CD4-positive, CD25-positive, alpha-beta regulatory T cell (primary cell): Measurements from ENCODE around the gene KLRF2. TPM values are rescaled to one million over a fixed set of nuclear protein-coding genes. Genes with fewer than 3 reads are reported as not detected.

Experiments used
- ATAC-seq, 2 donors: fragments of 150-1000 bp; cut with Tn5 transposase; one replicate each; pipeline ENCODE4 v1.10.0; 2021; ENCODE audit warnings: low read depth in 2 of 2, moderate number of reproducible peaks in 2 of 2, moderate library complexity in 1 of 2
- DNase-seq, 3 donors: peaks; one replicate each; pipeline versions ENCODE4 v3.0.0 to v3.0.0-alpha.2; 2012 to 2022; ENCODE audit warnings: mixed read lengths in 1 of 3
- H3K27ac ChIP-seq: one replicate; pipeline ENCODE4 v1.7.0; 2013; ENCODE audit warnings: mild to moderate bottlenecking, low read length; ENCODE audit not compliant: insufficient read depth, poor library complexity, severe bottlenecking
- H3K27me3 ChIP-seq: one replicate; pipeline ENCODE4 v1.7.0; 2013; ENCODE audit warnings: low read length; ENCODE audit not compliant: control insufficient read depth, insufficient read depth
- H3K36me3 ChIP-seq: one replicate; pipeline ENCODE4 v1.7.0; 2013; ENCODE audit warnings: mild to moderate bottlenecking, low read length, moderate library complexity; ENCODE audit not compliant: control insufficient read depth, insufficient read depth
- H3K4me1 ChIP-seq: 2 replicates; pipeline ENCODE4 v1.7.0; 2013; ENCODE audit warnings: mild to moderate bottlenecking, low read length; ENCODE audit not compliant: insufficient read depth, control insufficient read depth, poor library complexity, severe bottlenecking
- H3K4me3 ChIP-seq: one replicate; pipeline ENCODE4 v1.7.0; 2013; ENCODE audit warnings: low read depth, mild to moderate bottlenecking, low read length, moderate library complexity
- H3K9me3 ChIP-seq, 2 experiments: 1 replicate in 1 of 2; 2 replicates in 1 of 2; pipeline ENCODE4 v1.7.0; 2013; ENCODE audit warnings: low read length in 2 of 2, mild to moderate bottlenecking in 1 of 2, moderate library complexity in 1 of 2; ENCODE audit not compliant: control insufficient read depth in 2 of 2
- H3K27ac Mint-ChIP-seq, 3 donors: one replicate each; pipeline ENCODE4 v1.8.0; 2020 to 2022; ENCODE audit warnings: mild to moderate bottlenecking in 3 of 3, mixed read lengths in 3 of 3, moderate library complexity in 2 of 3
- H3K27me3 Mint-ChIP-seq: one replicate; pipeline ENCODE4 v1.8.0; 2022; ENCODE audit warnings: mild to moderate bottlenecking, mixed read lengths
- H3K36me3 Mint-ChIP-seq: one replicate; pipeline ENCODE4 v1.8.0; 2020; ENCODE audit warnings: mixed read lengths
- H3K4me1 Mint-ChIP-seq, 4 donors: one replicate each; pipeline ENCODE4 v1.8.0; 2020 to 2022; ENCODE audit warnings: mixed read lengths in 4 of 4, mild to moderate bottlenecking in 1 of 4
- H3K4me3 Mint-ChIP-seq, 4 donors: one replicate each; pipeline ENCODE4 v1.8.0; 2020 to 2022; ENCODE audit warnings: mild to moderate bottlenecking in 4 of 4, mixed read lengths in 4 of 4, moderate library complexity in 3 of 4
- H3K9me3 Mint-ChIP-seq, 7 donors: one replicate each; pipeline ENCODE4 v1.8.0; 2020 to 2022; ENCODE audit warnings: mixed read lengths in 7 of 7, mild to moderate bottlenecking in 3 of 7, moderate library complexity in 2 of 7
- polyA plus RNA-seq, 4 donors: library from polyadenylated mRNA; unstranded; fragments of 300-500 nt; fragmentation: Illumina TruSeq; gene quantifications; one replicate each; pipeline ENCODE4 v1.2.3, GENCODE V29; 2021
- total RNA-seq: library from RNA; stranded (reverse); gene quantifications from one replicate; pipeline ENCODE4 v1.2.3, GENCODE V29; 2022

Gene KLRF2
- total and polyA plus RNA-seq, 5 donors from 2014 or later, result not detected

DNA sequence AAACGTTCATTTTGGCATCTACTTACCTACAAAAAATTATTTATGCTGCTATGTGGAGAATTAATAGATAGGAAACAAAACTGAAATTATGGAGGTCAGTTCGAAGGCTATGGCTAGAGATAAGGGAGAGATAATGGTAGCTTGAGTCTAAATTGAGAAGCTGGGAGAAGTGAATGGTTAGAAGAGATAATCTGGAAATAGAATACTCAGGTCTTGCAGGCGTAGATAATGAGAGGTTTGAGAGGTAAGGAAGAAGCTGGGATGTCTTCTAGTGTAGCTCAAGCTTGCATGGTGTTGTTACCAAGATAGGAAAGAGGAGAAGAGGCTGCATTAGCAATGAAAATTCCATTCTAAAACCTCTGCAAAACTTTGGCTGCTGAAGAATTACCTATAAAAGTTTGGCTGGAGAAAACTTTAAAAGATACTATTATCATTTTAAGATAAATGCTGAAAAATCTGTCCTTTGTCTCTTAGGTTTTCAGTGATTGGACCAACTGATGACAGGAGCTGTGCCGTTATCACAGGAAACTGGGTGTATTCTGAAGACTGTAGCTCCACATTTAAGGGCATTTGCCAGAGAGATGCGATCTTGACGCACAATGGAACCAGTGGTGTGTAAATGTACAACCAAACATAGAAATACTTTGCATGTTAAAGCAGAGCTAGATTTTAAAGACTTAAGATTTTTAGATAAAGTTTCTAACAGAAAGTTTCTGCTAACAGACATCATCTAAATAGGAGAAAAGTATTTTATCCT lies 14.1 kb downstream of the KLRF2 start:
- peaks cover 36% of the 10 kb centered on the region for H3K27me3 Mint-ChIP-seq
- H3K27me3 ChIP-seq, result peaks cover 16% of the 10 kb centered on the region
- H3K4me1 ChIP-seq, result no peaks in the 10 kb centered on the region

DNA sequence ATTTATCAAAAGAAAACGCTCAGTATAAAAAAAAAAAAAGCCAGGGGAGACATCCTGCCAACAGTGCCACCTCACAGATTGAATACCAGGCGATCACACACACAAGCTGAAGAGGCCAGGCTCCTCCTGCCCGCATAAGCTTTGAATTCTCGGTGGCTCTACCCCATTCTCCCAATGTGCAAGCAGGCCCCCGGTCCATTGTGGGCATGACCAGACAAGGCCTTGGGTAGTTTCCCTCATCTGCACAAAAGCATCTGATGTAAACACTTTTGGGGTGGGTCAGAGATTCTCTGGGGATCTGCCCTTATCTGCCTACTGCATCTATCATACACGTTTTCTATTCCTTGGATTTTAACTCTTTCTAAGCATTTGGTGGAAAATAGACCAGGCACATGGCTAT lies 16.2 kb downstream of the KLRF2 start:
- no peaks in the 10 kb centered on the region for H3K4me1 ChIP-seq
- H3K36me3 Mint-ChIP-seq, result peaks cover 7% of the 10 kb centered on the region
- peaks cover 0 to 3% (median 1%) of the 10 kb centered on the region in 4 donors for H3K4me1 Mint-ChIP-seq
- ATAC-seq (no peak), DNase-seq (no peak)
- H3K27ac ChIP-seq, result no peak overlapping the region
- no peak overlapping the region for H3K4me3 Mint-ChIP-seq
- peaks cover 0 to 5% (median 2%) of the 10 kb centered on the region in 7 donors for H3K9me3 Mint-ChIP-seq
- peaks cover 19% of the 10 kb centered on the region for H3K27me3 ChIP-seq
- no peaks in the 10 kb centered on the region for H3K36me3 ChIP-seq
- peaks cover 38% of the 10 kb centered on the region for H3K27me3 Mint-ChIP-seq
- peaks cover 3 to 8% of the 10 kb centered on the region in 2 experiments for H3K9me3 ChIP-seq
- H3K27ac Mint-ChIP-seq, result no peak overlapping the region
- no peak overlapping the region for H3K4me3 ChIP-seq

More for the DNA sequence above, 14.1 kb downstream of the KLRF2 start:
- peaks cover 0 to 2% (median 0%) of the 10 kb centered on the region in 7 donors for H3K9me3 Mint-ChIP-seq
- H3K36me3 ChIP-seq, result no peaks in the 10 kb centered on the region
- H3K4me3 ChIP-seq, result no peak overlapping the region
- DNase-seq (no peak), ATAC-seq (no peak)
- peaks cover 0 to 3% (median 1%) of the 10 kb centered on the region in 4 donors for H3K4me1 Mint-ChIP-seq
- H3K36me3 Mint-ChIP-seq, result peaks cover 3% of the 10 kb centered on the region
- H3K4me3 Mint-ChIP-seq, result no peak overlapping the region
- H3K9me3 ChIP-seq, result no peaks in the 10 kb centered on the region
- no peak overlapping the region for H3K27ac Mint-ChIP-seq
- H3K27ac ChIP-seq, result no peak overlapping the region

DNA sequence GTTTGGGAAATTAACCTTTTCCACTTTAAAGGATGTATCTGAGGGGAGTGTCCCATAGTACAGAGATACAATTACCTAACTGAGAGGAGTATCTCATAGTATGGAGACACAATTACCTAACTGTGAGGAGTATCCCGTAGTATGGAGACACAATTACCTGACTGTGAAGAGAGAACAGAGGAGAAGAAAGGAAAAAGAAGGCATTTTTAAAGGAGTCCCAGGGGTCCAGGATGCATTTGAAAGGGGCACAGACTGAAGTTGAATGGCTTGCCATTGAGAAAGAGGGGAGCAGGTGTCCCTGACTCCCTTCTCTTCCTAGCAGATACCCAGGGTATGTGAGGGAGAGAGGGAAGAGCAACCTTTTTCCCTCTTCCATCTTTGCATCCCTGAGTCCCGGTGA lies 17.9 kb downstream of the KLRF2 start:
- H3K9me3 ChIP-seq, result peaks cover 10 to 16% of the 10 kb centered on the region in 2 experiments
- H3K4me3 ChIP-seq, result no peak overlapping the region
- peaks cover 7% of the 10 kb centered on the region for H3K36me3 Mint-ChIP-seq
- ATAC-seq (no peak), DNase-seq (no peak)
- no peak overlapping the region for H3K27ac ChIP-seq
- no peaks in the 10 kb centered on the region for H3K36me3 ChIP-seq
- peaks cover 35% of the 10 kb centered on the region for H3K27me3 Mint-ChIP-seq
- no peaks in the 10 kb centered on the region for H3K4me1 ChIP-seq
- H3K4me3 Mint-ChIP-seq, result no peak overlapping the region
- no peaks in the 10 kb centered on the region for H3K4me1 Mint-ChIP-seq
- H3K27ac Mint-ChIP-seq, result no peak overlapping the region
- peaks cover 0 to 16% (median 10%) of the 10 kb centered on the region in 7 donors for H3K9me3 Mint-ChIP-seq
- H3K27me3 ChIP-seq, result peaks cover 17% of the 10 kb centered on the region

DNA sequence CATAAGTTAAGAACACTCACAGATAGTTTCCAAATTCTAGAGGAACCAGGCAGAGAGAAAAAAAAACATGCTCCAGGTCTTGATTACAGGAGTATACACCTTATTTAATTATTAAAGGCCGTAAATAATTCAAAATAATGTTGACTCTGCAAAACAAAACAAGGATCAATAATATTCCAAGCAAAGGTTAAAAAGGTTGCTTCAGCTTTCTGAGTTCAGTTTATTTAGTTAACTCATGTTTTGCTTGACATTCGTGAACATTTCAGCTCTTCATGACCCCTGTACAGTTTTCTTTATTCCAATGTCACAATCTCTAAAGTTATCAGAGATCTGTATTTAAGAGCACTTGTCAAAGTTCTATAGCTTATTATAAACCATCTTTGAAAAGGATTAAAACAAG lies 19.6 kb downstream of the KLRF2 start:
- H3K27ac Mint-ChIP-seq, result no peak overlapping the region
- peaks cover 12% of the 10 kb centered on the region for H3K36me3 Mint-ChIP-seq

DNA sequence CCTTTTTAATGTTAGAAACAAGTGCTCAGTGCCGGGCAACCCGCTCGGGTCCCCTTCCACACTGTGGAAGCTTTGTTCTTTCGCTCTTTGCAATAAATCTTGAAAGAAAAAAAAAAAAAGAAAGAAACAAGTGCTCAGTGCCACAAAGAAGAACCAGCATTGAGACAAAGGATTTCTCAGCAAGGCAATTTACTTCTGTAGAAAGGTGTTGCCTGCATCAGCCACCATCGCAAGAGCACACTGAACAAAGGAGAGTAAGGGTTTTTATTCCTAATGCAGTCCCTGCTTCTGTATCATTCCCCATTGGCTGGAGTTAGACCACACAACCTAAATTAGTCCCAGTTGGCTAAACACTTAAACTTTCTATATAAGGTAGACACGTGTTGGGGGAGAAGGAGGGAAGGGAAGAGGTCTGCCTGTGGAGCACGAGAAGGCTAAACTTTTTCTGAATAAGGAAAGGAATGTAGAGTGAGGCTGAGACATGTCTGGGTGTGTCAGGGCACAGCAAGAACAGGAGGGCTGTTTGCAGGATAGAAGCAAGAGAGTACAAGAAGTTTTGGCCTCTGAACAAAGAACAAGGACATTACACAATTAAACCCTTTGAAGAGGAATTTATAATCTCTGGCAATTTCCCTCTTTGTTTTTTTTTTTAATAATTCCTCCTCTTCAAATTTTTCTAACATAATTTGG lies 21.4 kb downstream of the KLRF2 start:
- Mint-ChIP-seq H3K27ac (no peak overlapping the region), H3K4me3 (no peak overlapping the region), H3K9me3 (peaks cover 3 to 16% (median 10%) of the 10 kb centered on the region in 7 donors), H3K4me1 (peaks cover 4 to 19% (median 15%) of the 10 kb centered on the region in 4 donors), H3K27me3 (peaks cover 30% of the 10 kb centered on the region), H3K36me3 (peaks cover 12% of the 10 kb centered on the region)
- Histone ChIP-seq H3K4me3 (no peak overlapping the region), H3K27me3 (peaks cover 17% of the 10 kb centered on the region), H3K36me3 (no peaks in the 10 kb centered on the region), H3K4me1 (peaks cover 16% of the 10 kb centered on the region), H3K27ac (no peak overlapping the region), H3K9me3 (peaks cover 10 to 16% of the 10 kb centered on the region in 2 experiments)
- DNase-seq (no peak), ATAC-seq (no peak)

More for the DNA sequence above, 19.6 kb downstream of the KLRF2 start:
- no peak overlapping the region for H3K4me3 Mint-ChIP-seq
- peaks cover 3 to 16% (median 10%) of the 10 kb centered on the region in 7 donors for H3K9me3 Mint-ChIP-seq
- Histone ChIP-seq H3K4me3 (no peak overlapping the region), H3K27me3 (peaks cover 17% of the 10 kb centered on the region), H3K36me3 (no peaks in the 10 kb centered on the region), H3K9me3 (peaks cover 10 to 16% of the 10 kb centered on the region in 2 experiments), H3K4me1 (peaks cover 1% of the 10 kb centered on the region), H3K27ac (no peak overlapping the region)
- DNase-seq, result no peak
- peaks cover 0 to 2% (median 1%) of the 10 kb centered on the region in 4 donors for H3K4me1 Mint-ChIP-seq
- H3K27me3 Mint-ChIP-seq, result peaks cover 33% of the 10 kb centered on the region
- no peak for ATAC-seq

DNA sequence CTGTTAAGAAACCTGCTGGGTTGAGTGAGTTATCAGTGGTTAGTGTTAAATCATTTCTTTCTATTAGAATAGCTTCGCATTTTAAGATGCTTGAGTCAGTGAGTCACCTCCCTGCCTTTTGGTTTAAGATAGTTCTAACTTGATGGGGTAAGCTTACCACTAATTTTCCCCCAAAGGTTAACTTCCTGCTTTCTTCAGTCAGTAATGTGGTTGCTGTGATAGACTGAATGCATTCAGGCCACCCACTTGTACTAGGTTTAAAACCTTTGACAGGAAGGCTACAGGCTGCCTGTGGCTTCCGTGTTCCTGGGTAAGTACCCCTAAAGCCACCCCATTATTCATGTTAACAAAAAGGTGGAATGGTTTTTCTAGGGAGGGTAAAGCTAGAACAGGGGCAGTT lies 25.6 kb downstream of the KLRF2 start:
- Mint-ChIP-seq H3K4me3 (peak overlapping the region in 2 of 4 donors; percentile 18 to 42), H3K4me1 (peaks cover 9 to 20% (median 17%) of the 10 kb centered on the region in 4 donors), H3K9me3 (peaks cover 5 to 36% (median 16%) of the 10 kb centered on the region in 7 donors), H3K27ac (peak overlapping the region; percentile 0 to 97 (median 66)), H3K36me3 (peaks cover 7% of the 10 kb centered on the region), H3K27me3 (peaks cover 11% of the 10 kb centered on the region)
- Histone ChIP-seq H3K4me3 (peak overlapping the region; percentile 9), H3K27ac (no peak overlapping the region), H3K4me1 (peaks cover 16% of the 10 kb centered on the region), H3K36me3 (no peaks in the 10 kb centered on the region), H3K9me3 (peaks cover 31 to 38% of the 10 kb centered on the region in 2 experiments), H3K27me3 (no peaks in the 10 kb centered on the region)
- DNase-seq (peak in 2 of 3 donors; percentile 43 to 60), ATAC-seq (peak; percentile 97 to 98)

DNA sequence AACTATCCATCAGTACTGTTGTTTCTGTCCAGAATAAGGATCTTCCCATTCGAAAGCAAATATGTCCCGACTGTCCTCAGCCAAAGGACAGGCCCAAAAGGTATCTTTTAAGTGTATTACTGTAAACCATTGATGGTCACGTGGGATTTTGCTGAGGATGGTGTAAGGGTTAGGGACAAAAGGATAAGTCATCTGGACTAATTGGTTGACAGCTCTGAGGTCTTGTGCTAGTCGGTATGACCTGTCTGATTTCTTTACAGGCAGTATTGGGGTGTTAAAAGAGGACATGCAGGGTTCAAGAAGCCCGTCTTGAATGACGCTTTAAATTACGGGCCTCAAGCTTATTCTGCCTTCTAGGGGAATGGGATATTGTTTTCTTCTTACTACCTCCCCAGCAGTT lies 26.5 kb downstream of the KLRF2 start:
- Mint-ChIP-seq H3K9me3 (peaks cover 4 to 37% (median 18%) of the 10 kb centered on the region in 7 donors), H3K4me1 (peaks cover 12 to 23% (median 17%) of the 10 kb centered on the region in 4 donors), H3K4me3 (peak overlapping the region in 1 of 4 donors; percentile 38), H3K36me3 (peaks cover 8% of the 10 kb centered on the region), H3K27ac (peak overlapping the region in 1 of 3 donors; percentile 63), H3K27me3 (peaks cover 11% of the 10 kb centered on the region)
- Histone ChIP-seq H3K27ac (no peak overlapping the region), H3K4me3 (no peak overlapping the region), H3K4me1 (peaks cover 16% of the 10 kb centered on the region), H3K36me3 (no peaks in the 10 kb centered on the region), H3K9me3 (peaks cover 26 to 33% of the 10 kb centered on the region in 2 experiments), H3K27me3 (no peaks in the 10 kb centered on the region)
- DNase-seq, result no peak
- no peak for ATAC-seq
